Activated effector memory CD4-positive, alpha-beta T cell treated with anti-CD3 and anti-CD28 coated beads, Interleukin-2, amount 50 U/mL, for 16 hours (primary cell): ENCODE results near the gene CAPN10.
A peak's percentile ranks its signal among the peaks of the same experiment; 100 is the strongest.

Source experiments
- DNase-seq: peaks from one replicate; pipeline ENCODE4 v3.0.0-alpha.2; 2020

CAPN10 gene

DNA sequence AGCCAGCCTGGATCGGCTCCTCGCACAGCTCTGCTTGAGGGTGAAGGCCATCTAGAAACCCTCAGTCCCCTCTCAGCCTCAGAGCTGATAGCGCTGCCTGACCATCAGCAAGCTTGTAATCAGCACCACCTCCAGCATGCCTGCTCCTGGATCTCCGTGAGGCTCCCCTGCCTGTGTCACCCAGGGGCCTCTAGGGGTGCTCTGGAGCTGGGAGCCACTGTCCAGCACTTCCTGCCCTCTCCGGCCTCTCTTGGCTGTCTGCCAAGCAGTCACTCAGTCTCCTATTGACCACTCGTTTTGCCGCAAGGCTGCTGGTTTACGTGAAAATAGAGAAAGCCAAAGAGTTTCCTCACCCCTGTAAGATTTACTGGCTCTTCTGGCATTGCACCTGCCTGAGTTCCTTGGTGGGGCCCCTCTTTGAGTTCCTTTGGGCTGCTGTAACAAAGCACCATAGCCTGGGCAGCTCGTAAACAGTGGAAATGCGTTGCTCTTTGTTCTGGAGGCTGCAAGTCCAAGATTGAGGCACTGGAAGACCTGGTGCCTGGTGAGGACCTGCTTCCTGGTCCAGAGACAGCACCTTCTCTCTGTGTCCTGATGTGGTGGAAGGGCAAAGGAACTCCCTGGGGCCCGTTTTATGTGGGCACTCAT is 17.9 kb downstream of the CAPN10 start:
- peak; percentile 57 for DNase-seq

DNA sequence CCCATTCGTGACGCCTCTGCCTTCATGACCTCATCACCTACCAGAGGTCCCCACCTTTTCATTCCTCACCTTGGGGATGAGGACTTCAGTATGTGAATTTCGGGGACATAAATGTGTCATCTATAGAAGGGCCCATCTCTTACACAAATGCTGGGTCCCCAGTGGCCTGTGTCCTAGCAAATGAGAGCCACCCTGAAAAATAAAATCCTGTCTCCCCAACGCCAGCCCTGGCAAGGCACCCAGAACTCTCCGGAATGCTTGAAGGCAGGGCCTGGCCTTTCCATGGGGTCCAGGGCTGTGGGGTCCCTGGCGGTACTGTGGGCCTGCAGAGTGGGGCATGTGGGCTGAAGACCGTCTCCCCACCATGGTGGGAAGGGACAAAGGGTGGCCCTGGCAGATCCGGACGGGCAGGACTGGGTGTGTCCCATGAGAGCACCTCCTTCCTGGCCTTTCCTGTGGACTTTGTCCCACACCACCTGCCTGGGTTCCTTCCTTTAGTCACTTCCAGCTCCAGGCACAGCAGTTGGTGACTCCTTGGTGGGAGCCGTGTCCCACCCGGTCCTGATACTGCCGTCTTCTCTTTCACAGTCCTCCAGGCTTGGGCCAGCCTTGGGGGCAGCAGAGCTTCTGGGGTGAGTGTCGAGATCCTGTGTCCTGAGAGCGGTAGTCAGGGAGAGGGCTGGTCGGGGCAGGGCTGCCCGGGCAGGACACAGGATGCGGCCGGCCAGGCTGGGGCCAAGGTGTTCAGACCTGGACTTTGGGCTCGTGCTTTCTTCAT is 18.6 kb downstream of the CAPN10 start:
- peak; percentile 56 for DNase-seq

DNA sequence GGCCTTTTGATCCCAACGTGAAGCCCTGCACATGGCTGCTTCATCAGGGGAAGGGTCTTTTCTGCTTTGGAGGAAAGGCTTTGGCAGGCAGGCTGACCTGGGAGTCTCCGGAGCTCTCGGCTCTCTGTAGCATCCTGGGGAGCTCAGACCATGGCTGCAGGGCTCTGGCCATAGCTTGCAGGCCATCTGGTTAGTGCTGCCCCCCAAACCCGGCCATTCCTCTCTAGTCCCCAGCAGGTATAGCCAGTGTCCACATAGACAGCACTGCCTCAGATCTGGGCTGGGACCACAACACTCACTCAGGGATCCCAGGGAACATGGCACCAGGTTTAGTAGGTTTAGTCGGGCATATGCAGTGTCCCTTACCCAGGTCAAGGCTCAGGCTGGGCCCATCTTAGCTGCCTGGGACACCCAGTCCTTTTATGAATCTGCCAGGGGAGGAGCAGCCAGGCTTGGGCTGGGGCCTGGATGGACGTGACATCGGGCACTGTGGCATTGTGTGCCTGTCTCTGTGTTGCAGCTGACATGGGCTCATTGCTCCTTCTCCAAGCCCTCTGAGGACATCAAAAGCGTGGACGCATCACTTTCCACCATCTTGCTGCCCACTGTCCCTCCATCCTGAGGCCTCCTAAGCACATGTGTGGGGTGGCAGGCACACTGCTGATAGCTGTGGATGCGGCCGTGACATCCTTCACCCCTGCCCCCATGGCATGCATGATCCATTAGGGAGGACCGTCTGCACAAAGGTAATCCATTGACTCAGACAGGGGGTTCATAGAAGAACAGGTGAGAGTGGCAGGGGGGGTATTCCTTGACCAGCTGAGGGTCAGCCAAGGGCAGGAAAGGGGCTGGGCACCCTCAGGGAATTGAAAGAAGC is 19.6 kb downstream of the CAPN10 start:
- peak; percentile 56 for DNase-seq

DNA sequence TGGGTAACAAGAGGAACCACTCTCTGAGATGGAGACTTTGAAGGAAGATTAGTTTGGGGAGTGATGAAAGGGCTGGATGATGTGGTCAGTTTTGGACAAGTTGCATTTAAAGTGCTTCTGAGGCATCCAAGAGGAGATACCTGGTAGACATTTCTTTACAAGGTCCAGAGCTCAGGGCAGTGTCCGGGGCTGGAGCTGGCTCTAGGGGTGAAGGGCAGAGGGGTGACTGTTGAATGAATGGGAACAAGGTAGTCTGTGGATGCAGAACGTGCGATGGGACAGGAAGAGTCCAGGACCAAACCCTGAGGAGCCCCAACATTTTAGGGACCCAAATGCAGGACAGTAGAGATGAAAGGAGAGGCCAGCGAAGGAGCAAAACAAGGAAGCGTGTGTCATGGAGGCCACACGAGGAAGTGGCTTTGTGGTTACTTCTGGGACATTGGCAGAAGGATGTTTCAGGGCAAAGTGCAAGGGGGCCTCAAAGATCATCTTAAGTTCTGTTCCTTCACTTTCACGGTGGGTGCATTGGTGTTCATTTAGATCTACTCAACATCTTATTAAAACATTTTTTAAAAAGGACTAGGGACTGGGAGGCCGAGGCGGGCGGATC is 25.2 kb downstream of the CAPN10 start:
- DNase-seq, result no peak

DNA sequence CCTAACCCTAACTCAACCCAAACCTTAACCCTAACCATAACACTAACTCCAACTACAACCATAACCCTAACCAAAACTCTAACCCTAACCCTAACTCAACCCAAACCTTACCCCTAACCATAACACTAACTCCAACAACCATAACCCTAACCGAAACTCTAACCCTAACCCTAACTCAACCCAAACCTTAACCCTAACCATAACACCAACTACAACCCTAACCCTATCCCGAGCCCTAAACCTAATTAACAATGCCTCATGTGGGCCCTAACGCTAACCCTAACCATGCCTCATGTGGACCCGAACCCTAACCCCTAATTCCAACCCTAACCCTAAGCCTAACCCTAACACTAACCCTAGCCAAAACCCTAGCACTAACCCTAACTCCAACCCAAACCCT is 27.2 kb downstream of the CAPN10 start:
- DNase-seq, result no peak

DNA sequence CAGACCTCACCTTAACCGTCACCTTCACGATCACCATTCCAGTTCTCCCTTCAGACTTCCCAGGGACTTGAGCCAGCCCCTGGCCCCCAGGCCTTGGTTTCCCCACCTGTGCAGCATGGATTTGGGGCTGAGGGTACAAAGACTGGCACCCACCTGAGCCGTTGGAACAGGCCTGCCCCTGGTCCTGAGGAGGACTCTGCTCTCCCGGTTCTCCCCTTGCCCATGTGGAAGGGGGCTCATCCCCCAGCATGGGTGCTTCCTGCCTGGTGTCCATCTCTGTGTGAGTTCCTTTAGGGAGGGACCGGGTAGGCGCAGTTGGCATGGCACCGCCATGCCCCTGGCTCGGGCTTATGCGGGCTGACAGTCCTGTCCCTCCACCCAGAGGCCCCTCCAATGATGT is 27.9 kb downstream of the CAPN10 start:
- peak; percentile 50 for DNase-seq

DNA sequence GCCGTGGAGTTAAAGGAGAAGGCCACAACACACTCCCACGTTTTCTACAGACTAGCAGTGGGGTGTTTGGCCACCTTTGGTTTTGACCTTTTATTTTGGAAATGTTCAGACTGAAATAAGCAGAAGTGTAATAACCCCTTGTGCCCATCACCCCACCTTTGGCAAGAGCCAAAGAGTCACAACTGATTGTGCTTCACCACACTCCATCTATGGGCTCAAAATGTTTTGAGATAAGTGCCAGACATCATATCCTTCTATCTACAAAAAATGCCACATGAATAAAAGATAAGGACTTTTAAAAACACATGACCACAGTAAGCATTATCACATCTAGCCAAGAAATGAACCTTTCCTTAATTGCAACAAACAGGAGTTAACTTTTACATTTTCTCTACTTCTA is 28.9 kb downstream of the CAPN10 start:
- DNase-seq, result no peak

DNA sequence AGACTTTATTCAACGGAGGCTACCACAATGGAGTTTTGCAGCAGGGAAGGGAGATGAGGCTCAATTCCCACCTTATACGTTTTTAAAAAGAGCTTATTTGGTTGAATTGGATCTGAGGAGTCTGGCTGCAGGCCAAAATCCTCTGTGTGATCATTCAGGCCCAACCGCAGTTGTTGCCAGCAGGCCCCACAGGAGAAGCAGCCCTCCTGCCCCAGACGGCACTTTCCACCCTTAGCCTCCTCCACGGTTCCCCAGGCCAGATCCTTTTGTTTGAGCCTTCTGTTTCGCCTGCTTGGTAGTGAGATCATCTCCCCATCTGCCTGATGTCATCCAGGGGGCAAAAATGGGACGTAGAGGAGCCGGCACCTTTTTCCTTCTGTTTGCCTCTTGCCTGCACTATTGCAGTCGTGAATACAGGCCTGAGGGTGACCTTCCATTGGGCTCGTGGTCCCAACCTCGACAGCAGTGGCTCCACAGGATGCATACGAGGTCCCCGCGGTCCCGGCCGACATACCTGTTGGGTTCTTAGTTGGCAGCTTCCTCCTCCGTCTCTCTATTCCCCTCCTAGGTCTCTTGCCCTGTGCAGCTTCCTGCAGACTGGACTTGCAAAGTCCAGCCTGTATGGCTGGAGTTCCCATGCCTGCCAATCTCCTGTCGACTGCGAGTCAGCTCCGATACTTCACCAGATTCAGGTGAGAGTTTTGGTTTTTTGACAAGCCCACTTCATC is 29.4 kb downstream of the CAPN10 start:
- DNase-seq, result peak; percentile 48

DNA sequence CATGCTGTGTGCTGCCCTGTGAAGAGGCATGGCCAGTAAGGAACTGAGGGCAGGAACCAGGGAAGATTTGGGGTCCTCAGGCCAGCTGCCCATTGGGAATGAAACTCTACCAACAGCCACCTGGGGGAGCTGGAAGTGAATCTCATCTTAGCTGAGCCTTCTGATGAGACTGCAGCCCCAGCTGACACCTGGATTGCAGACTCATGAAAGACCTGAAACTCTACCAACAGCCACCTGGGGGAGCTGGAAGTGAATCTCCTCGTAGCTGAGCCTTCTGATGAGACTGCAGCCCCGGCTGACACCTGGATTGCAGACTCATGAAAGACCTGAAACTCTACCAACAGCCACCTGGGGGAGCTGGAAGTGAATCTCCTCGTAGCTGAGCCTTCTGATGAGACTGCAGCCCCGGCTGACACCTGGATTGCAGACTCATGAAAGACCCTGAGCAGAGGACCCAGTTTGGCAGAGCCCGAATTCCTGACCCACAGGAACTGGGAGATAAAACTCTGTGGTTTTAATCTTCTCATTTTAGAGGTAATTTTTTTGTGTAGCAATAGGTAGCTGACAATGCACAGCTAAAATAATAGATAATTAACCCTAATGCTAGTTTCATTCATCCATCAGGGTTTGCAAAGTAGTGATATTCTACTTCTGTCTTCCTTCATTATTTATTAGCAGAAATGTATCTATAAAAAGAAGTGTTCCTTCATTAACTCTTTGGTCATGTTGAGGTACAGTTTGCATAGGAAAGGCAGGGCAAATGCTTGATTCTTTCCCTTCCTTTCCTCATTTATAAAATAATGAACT is 30.5 kb downstream of the CAPN10 start:
- peak; percentile 36 for DNase-seq

DNA sequence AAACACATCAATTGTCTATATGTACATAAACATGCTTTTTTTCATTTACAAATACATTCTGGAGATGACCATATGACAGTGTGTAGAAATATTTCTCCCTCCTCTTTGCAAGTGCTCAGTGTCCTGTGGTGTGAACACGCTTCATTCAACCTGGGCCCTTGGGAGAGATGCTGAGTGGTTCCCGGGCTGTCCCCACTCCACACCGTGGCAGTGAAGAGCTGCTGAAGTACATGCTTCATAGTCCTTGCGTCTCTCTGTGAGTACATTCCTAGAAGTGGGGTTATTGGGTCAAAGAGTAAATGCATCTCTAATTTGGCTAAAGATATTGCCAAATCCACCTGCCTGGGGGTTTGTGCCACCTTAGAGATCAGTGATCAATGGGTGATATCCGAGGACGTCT is 32.2 kb downstream of the CAPN10 start:
- DNase-seq, result no peak

DNA sequence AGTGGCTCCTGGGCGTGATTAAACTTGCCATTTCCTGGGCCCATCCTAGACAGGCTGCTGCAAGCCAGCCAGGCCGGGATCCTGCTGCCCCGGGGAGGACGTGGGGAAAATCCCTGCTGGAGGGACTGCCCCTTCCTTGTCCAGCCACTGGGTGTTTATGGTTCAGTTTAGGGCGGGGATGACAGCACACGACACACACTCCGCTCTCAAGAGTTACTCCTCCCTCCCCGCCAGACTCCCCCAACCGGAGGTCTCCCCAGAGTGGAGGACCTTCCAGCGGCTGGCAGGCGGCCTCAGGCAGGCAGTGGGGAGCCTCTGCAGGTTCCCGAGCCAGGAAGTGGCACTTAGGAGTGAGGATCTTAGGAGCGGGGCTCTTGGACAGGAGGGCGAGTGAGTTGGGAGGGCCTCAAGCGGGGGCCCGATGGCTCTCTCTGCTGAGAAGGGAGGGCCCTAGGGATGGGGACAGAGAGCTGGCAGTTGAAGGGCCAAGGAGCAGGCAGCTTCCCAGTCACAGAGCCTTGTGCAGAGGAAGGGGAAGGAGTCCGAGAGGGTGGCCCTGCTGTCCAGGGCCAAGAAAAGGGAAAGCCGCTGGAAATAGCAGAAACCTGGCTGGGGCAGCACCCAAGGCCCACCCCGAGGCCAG is 33.1 kb downstream of the CAPN10 start:
- DNase-seq, result peak; percentile 57

DNA sequence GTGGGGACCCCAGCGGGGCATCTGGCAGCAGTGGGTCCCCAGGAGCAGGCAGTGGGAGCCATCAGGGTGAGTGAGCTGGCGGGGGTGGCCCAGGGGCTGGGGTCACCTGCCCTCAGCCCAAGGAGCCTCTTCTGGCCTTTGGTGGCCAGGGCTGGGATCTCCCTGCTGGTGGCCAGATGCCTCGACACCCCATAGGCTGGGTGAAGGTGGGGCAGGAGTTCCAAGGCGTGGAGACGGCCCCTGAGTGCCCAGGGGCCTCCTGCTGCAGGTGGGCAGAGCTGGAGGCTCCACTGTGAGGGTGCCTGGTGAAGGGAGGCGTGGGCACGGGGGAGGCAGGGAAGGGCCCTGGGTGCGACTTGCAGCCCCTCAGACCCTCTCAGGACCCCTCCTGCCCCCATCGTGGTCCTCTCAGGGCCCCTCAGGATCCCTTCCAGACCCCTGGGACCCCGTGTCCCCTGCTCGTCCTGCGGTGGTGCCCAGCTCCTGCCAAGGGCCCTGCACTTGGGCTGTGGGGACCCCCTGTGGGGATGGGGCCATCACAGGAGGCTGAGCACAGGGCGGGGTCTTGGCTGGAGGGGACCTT is 33.7 kb downstream of the CAPN10 start:
- peak; percentile 58 for DNase-seq

DNA sequence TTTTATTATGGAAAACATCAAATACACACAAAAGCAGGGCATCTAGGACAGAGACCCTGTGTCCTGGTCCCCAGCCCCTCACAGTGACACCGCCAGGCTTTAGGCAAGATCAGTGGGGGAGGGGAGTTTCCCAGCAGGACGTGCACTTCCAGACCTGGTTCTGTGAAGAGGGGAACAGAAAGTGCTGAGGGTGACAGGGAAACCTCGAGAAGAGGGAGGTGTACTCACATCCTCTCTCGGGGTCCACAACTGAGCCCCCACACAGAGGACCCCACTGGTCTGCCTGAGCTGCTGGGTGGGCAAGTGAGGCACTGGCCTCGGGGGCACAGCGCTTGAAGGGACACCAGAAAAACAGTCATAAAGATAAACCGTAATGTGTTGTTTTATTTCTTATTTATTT is 34.3 kb downstream of the CAPN10 start:
- no peak for DNase-seq

DNA sequence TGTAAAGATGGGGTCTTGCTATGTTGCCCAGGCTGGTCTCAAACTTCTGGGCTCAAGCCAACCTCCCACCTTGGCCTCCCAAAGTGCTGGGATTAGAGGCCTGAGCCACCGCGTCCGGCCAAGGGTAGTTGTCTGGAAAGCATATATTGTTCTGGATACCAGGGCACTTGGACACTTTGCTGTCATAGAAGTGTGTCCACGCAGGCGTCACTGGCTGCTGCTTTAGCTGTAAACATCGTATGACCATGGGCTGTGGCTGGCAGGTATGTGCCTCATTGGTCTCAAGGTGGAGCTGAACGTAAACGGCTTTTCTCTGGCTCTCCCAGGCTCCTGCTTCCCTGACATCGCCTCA is 35.5 kb downstream of the CAPN10 start:
- DNase-seq, result peak; percentile 59

DNA sequence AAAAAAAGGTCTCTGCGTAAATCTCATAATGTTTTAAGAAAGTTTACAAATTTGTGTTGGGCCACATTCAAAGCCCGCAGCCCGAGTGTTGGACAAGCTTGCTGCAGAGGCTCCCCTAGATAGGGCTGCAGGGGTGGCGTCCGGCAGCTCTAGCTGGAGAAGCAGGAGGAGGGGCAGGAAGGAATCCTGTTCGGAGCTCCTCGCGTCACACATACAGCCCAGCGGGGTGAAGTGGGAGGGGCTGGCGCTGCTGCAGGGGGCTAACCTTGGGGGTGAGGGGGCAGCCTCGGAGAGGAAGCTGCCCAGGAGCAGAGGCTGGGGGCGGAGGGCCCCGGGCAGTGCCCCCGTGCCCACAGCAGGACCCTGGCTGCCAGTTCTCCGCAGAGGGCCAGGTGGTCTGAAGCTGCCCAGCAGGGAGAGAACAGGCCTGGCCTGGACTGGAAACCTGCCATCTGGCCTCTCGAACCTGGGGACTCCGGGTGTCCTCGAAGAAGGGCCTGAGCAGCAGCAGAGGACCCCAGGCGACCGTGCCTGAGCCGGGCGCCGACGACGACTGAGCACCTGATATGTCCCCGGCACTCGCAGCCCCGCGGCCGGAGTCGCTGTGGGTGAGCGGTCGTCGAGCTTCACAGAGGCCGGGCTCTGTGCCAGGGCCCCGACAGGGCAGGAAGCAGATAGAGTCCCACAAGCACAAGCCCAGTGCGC is 36.1 kb downstream of the CAPN10 start:
- peak; percentile 79 for DNase-seq

DNA sequence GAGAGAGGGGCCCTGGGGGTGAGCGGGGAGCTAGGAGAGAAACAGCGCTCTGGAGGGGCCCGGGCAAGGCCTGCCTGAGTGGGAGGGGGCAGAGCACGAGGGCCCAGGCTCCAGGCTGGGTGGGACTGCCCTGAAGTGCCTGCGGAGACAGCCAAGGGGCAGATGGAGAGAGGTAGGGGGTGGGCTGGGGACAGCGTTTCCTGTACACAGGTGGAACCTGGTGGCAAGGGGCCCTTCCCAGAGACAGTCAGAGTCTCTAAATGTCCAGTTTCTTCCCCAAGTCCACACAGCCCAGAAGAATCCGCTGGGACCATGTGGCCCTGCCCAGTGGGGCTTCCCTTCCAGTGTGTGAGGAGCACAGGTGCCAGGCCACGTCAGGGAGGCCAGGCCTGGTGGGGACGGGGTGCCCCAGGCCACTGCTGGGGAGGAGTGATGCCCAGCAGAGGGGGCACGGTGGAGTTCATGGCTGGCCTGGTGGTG is 37.0 kb downstream of the CAPN10 start:
- DNase-seq, result peak; percentile 62

DNA sequence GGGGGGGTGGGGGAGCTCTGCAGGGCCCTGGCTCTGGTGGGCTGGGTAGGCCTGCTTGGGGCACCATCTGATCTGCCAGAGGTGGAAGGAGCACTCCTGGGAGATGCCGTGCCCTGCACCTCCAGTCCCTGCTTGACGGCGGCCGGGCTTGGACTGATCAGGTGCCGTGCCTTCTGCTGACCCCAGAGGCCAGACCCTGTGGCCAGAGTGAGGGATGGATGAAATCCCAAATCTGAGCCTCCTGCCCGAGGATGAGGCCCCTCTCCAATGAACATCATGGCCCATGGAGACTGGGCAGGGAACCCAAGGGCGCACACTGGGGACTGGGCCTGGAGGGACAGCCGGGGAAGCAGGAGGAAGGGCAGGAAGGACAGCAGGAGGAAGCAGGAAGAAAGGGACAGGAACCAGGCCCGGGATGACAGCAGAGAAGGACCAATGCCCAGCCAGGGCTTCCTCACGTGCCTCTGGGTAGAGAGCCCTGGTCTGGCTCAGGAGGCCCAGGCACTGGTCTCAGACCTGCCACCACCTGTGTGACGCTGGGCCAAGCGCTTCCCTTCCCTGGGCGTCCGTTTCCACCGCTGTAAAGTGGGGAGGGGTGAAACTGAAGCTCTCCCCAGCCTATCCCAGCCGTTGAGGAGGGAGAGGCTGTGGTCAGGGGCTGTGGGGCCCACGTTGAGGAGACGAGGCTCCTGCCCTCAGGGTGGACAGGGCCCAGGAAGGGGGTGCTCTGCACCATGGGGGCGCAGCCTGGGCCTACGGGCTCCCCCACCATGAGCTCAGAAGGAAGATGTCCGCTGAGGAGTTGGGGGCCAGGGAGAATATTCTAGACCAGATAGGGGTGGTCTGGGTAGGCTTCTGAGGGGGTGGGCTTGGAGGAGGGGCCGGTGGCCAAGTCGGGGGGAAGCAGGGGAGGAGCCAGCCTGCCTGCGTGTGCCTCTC is 37.7 kb downstream of the CAPN10 start:
- DNase-seq, result peak; percentile 63

DNA sequence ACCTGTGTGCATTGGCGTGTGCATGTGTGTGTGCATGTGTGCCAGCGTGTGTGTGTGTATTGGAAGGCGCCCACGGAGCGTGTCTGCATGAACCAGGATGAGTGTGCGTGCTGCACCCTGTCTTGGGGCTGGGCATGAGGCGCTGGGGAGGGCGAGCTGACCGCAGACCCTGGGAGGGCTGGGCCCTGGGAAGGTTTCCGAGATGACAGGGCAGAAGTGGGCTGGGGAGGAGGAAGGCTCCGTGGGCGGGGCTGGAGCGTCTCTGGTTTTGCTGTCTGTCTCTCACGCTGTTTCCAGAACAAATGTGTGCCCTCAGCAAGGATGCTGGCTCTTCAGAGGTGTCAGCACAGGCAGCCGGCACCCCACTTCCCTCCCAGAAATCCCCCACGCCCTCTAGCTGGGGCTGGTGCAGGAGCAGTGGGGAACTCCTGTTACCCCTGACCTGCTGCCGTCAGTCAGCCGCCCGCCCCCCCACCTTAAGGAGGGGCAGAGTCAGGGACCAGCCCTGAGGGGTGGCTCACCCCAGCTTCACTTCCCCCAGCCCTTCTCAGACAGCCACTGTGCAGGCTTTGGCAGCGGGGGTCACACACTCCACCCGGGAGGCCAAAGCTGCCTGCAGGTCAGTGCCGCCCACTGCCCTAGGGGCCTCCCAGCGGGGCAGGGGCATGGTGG is 38.6 kb downstream of the CAPN10 start, which contains the start of gene GPR35:
Gene GPR35 (plus strand): TSS at position 531 of the 672 bp plus-strand sequence. CDS start 4,473 bp downstream, outside the sequence.
- peak; percentile 91 for DNase-seq
